ENCODE results near the gene MYO1F.
"Not testable (repeated sequence)": the region's sequence is repeated elsewhere in the genome, so short reads cannot be mapped to it uniquely, and the experiment has no call there.

The MYO1F gene

DNA sequence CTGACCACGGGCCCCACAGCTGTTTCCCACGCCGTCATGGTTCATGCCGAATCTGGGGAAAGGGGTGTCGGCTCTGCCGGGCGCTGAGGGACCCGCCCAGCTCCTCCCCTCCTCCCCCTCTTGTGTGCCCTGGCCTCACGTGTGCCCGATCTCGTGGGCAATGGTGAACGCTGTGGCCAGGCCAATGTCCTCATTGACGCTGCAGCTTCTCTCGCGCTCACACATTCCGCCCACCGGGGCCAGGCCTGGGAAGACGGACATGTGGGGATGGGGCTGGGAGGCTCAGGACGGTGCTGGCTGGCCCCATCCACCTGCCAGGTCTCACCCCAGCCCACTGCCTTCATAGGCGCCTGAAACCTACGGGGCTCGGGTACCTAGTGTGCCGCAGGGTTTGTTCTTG lies 18.9 kb upstream of the MYO1F start:
- DNase-seq: no peak

DNA sequence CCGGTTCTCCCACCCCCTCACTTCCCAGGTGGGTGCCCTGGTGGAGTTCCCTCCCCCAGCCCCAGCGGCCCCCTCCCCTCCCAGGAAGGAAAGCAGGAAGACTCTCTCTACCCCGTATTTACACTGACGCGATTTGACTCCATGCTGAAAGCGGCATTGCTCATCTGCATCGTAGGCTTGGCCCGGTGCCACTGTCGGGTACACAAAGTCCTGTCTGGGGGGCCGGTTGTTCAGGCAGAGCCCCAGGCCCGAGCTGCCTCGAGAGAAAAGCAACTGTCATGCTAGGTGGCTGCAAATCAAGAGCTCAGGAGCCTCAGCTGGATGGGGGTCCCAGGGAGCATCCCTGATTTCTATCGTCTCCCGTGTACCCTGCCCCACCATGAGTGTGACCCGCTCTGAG lies 18.4 kb upstream of the MYO1F start:
- DNase-seq: no peak

DNA sequence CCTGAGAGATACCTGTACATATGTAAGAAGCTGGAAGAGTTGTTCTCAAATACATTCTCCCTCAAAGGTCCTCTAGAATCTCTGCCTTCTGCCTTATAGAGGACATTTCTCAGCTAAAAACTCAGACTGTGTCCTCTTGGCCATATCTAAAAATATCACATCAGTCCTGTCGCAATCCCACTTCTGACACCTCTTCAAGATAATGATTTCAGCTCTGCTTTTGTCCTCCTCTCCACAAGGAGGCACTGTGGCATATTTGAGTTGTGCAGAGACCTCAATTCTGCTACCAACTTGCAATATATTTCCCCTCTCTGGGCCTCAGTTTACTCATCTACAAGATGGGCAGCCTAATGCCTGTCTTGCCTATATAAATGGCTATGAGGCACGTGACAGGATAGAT lies 16.7 kb upstream of the MYO1F start:
- DNase-seq: no peak

DNA sequence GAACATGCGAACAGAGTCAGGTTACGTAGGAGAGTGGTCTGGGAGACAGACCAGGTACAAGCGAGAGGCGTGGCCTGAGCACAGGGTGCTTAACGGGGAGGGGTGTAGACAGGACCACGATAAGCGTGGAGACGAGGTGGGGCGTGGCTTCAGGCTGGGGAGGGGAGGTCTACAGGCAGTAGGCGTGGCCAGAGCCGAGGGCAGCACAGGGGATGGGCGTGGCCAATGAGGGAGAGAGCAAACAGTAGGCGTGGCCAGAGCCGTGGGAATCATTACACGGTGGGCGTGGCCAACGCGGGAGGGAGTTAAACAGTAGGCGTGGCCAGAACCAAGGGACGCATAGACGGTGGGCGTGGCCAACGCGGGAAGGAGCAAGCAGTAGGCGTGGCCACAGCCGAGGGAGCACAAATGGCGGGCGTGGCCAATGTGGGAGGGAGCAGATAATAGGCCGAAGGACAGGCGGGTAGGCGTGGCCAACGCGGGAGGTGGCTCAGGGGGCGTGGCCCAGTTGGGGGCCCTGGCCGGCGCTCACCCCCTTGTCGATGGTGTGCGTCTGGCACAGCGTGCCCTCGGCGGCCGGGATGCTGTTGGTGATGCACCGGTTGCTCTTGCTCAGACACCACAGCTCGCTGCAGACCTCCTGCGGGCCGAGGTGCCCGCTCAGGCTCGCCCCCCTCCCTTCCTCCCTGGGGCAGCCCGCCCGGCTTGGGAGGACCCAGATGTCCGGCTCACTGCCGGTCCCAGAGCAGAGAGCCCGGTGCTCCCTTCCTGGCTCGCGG lies 15.2 kb upstream of the MYO1F start:
- DNase-seq: peak; percentile 80

DNA sequence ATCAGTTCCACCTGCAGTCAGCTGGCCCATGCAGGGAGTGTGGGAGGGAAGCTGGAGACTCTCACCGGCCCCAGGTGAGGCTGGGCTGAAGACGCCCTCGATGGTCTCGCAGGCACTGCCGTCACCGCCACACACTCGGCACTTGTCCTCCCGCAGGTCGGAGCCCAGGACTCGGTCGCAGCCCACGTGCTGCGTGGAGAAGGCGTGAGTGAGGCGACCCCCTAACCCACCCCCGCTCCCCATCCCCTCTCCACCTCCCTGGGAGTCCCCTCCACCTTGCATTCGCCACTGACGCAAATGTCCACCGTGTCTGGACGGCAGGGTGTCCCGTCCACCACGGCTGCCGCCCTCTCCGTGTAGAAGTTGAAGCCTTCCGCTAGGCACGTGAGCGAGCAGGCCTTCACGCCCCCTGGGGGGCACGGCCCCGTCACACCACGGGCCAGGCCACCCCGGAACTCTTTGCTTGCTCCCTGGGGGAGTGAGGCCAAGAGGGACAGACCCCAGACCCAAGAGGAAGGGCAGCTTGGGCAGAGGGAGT lies 12.0 kb upstream of the MYO1F start:
- DNase-seq: no peak

DNA sequence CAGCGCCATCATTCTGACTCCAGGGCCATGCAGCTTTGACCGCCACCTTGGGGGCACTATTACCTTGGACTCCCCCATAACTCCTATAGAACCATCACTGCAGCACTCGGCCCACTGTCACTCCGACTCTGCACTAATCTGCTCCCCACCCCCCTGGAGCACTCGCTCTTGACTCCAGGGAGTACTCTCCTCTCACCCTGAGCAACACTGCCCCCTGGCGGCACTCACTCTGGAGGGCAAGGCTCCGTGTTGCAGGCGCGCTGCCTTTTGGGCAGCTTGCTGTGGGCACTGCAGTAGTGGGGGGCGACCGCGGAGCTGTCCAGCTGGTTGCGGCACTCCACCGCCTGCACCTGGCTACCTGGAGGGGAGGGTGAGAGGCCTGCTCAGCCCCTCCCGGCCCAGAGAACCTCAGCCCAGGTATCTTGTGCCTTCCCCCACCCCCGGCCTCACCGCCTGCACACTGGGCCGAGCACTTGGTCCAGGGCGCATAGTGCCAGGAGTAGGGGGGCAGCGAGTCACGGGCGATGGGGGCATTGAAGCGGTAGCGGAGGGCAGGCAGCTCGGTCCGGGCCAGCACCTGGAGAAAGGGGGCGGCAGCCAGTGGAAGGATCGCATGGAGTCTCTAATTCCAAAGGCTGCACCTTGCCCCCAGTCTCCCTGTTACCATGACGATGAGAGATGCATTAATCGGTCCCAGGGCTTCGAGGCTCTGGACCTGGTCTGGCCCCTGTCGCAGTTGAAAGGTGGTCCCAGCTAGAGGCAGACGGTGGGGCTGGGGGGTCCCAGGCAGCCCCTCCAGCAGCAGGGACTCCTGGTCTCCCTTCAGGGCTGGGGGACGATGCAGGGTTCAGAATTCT lies 8.9 kb upstream of the MYO1F start:
- DNase-seq: no peak

DNA sequence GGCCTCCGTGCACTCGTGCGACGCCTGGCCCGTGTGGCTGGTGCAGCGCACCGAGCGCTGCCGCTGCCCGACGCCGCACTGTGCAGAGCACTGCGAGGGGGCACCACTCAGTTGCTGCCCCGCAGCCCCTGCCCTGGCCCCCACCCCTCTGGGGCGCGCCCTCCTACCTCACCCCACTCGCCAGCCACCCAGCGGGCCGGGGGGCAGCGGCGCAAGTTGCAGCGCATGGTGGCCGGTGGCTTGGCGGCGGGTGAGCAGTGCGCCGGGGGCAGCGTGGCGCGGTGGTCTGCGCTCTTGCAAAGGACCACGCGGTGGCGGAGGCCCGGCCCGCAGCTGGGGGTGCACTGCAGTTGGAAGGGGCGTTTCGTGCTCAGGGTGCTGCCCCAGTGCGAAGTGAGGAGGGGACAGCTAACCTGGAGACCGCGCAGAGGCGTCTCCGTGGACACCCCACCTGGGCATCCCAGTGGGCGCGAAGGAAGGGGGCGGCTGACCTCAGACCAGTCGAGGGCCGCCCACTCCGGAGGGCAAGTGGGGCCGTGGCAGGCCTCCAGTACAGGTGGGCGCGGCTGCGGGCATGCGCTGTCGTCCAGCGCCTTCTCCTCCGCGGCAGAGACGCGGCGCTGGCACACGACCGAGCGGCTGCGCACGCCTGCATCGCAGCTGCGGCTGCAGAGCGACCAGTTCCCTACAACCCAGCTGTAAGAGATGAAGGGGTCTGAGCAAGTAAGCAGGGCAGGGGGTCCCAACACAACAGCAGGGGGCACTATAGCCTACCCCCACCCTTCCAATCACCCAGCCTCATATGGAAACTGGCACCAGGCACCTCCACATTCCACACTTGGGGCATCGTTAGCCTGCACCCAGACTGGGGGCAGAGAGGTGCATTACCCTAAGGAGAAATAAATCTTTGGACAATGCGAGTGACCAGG lies 8.0 kb upstream of the MYO1F start:
- no peak for DNase-seq

DNA sequence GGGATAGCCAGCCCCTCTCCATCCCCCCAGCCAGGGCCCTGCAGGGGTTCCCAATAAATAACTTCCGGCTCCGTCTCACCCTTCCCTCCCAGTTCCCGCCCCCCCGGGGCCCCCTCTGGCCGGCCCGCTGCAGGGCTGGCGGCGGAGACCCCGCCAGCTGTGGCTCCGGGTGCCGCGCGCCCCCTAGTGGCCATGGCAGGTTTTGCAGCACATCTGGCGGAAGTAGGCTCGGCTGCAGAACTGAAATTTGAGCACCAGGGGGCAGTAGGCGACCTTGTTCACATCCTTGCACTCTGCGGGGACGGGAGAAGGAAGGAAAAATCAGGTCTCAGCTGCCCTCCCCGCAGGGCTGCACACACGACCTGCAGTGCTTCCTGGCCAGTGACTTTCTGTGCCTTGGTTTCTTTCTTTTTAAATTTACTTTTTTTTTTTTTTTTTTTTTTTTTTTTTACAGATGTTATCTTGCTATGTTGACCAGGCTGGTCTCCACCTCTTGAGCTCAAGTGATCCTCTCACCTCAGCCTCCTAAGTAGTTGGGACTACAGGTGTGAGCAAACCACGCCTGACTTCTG lies 3.6 kb upstream of the MYO1F start:
- peak; percentile 49 for DNase-seq

DNA sequence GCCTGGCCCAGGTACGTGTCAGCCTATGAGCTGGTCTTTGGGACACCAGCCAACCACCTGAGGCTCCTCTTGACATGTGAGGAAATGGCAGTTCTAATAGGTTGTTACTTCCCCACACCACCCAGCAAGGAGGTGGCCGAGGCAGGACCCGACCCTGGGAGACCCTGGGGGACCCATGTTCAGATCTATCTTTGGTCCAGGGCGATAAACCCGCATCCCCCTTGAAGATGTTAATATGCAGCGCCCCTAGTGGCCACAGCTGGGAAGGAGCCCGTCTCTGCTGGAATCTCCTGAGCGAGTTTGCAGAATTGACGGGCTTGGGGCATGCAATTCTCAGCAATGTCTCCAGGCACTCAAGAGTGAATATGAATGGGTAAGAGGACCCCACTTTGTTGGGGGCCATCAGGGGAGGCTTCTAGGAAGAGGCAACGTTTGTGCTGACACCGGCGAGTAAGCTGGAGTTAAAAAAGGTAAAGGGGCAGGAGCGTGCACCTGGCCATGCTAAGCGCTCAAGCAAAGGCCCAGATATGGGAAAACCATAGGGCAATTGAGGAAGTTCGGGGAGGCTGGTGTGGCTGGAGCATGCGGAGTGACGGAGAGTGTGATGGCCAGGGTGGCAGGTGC lies 1.5 kb upstream of the MYO1F start:
- DNase-seq: peak; percentile 39

DNA sequence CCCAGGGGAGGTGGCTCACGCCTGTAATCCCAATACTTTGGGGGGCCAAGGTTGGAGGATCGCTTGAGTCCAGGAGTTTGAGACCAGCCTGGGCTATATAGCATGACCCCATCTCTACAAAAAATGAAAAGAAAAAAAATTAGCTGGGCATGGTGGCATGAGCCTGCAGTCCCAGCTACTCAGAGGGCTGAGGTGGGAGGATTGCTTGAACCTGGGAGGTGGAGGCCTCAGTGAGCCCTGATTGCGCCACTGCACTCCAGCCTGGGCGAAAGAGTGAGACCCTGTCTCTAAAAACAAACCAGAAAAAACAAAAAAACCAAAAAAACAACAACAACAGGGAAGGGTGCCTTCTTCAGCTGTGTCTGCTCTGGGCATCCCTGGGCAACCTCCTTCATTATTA lies 499 bp upstream of the MYO1F start:
- no peak for DNase-seq

DNA sequence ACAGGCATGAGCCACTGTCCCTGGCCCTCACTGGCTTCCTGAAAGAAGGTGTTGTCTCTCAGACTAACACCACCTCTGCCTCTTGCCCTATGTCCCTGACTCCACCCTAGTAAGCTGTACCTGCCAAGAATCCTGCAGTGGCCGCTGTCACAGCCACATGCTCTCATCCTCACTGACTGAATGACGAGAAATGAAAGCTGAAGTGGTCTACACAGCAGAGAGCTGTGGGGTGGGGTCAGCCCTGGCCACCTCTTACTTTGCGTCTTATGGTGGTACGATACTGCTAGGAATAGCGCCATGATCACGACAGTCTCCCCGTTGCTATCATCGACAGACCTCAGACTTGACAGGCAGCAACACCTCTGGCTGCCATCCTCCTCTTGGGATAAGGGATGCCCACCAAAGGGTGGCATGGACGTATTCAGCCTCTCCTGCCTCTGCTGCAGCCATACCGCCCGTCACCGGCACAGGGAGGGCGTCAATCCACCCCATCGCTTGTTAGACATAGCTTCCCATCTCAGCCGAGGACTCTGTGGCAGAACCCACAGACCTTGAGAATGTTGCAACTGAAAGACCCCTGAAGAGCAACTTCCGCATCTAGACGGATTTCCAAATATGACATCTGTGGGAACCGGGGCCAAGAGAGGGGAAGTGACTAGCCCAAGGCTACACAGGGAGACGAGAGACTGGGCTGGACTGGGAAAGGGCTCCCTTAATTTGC lies 809 bp downstream of the MYO1F start:
- peak; percentile 23 for DNase-seq

DNA sequence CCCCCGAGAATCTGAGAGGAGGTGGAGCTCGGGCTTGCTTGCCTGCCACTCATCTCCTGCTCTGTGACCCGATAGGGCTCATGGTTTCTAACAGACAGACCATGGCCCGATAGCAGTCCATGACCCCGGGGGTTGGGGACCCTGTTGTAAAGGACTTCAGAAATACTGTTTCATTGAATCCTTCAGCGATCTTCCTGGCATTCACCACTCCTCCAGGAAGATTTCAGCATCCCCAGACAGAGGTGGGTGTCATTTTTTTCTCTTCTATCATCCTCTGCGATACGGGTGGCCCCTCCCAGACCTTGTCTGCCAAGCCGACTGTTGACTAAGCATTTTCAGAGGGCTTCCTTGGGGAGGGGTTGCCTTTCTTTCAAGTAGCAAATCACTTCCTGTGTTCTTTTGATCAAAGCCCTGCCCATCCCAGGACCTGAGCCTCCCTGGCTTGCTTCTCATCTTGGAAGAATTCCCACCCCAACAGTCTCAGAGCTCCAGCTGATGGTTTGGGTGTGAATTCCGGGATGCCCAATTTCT lies 1.7 kb downstream of the MYO1F start:
- no peak for DNase-seq

DNA sequence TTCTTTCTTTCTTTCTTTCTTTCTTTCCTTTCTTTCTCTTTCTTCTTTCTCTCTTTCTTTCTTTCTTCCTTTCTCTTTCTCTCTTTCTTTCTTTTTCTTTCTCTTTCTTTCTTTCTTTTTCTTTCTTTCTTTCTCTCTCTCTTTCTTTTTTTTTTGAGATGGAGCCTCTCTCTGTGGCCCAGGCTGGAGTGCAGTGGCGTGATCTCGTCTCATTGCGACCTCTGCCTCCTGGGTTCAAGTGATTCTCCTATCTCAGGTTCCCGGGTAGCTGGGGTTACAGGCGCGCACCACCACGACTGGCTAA lies 2.7 kb downstream of the MYO1F start:
- not testable (repeated sequence) for DNase-seq

DNA sequence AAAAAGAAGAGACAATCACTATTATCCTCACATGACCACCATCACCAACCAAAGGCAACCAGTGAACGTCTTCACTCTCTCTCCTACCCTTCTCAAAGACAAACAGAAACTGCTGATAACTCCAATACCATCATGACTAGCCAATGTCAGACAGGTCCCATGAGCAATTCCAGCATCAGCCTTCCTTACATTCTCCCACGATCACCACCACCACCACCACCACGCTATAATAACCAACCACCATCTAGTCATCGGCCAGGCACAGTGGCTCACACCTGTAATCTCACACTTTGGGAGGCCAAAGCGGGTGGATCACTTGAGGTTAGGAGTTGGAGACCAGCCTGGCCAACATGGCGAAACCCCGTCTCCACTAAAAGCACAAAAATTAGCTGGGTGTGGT lies 3.9 kb downstream of the MYO1F start:
- DNase-seq: no peak

DNA sequence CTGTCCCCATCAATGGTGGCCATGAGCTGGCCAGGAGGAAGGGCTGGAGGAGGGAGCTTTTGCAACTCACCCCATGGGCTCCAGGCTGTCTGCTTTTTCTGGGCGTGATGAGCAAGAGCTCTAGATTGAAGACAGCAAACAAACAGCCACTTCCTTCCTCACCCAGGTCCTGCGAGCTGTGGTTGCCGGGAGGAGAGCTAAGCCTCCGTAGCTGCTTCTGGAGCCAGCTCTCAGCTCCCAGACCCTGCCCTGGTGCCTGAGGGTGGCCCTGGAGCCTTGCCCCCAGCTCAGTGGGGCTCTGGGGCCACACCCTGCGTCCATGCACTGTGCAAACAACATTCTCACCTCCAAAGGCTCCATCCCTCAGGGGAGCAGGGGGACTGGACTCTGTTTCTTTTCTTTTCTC lies 6.2 kb downstream of the MYO1F start:
- peak; percentile 78 for DNase-seq

DNA sequence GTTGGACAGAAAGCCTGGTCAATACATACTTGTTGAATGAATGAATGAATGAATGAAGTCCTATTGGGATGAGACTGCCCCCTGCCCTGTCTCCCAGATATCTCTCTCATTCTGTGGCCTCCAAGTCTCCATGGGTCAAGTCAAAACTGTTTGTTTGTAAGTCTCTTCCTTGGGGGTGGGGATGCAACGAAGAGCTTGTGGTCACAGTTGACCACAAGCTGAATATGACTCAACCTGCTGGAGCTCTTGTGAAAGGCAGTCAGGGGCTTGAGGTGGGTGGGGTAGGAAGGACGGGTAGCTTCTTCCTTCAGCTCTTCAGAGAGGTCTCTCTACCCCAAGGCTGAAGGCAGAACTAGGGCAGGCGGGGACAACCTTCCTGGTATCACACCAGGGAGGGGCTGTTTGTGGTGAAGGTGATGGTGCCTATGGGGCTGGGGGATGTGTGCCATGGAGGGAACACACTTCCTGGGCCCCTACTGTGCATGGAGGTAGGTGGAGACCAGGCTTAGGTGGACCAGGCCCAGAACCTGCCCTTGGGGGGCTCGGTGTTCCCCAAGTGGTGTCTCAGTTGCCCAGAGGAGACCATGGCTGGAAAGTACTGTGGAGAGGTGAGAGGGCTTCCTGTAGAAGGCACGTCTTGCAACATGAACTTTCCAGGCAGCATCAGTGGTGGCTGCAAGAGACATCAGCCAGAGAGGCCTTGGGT lies 8.0 kb downstream of the MYO1F start:
- peak; percentile 83 for DNase-seq

DNA sequence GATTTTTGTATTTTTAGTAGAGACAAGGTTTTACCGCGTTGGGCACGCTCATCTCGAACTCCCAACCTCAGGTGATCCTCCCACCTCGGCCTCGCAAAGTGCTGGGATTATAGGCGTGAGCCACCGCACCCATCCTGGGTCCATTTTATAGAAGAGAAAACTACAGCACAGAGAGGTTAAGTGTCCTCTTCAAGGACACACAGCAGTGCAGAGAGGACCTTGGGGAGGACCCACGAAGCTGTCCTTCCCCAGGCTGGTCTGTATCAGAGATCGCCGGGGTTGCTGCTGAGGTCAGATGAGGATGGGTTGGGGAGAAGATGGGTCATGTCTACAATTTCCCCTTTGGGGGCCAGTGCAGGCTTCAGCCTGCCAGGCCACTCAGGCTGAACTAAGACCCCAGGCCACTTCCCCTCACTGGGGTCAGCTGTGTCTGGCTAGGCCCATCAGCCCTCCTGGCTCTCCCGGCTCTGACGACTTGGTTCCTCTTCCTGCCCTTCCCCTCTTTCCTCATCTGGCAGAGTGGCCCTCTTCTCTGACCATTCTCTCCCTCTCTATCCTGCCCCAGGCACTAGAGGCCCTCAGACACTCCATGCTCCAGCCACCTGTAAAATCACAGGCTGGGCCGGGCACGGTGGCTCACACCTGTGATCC lies 9.6 kb downstream of the MYO1F start:
- DNase-seq: no peak

DNA sequence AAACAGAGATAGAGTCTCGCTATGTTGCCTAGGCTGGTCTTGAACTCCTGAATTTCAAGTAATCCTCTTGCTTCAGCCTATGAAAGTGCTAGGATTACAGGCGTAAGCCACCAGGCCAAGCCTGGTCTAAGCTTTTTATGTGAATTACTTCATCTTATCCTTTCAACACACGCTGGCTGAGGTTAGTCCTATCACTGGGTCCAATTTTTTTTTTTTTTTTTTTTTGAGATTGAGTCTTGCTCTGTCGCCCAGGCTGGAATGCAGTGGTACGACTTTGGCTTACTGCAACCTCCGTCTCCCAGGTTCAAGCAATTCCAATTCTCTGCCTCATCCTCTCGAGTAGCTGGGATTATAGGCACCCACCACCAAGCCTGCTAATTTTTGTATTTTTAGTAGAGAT lies 10.4 kb downstream of the MYO1F start:
- DNase-seq: no peak

DNA sequence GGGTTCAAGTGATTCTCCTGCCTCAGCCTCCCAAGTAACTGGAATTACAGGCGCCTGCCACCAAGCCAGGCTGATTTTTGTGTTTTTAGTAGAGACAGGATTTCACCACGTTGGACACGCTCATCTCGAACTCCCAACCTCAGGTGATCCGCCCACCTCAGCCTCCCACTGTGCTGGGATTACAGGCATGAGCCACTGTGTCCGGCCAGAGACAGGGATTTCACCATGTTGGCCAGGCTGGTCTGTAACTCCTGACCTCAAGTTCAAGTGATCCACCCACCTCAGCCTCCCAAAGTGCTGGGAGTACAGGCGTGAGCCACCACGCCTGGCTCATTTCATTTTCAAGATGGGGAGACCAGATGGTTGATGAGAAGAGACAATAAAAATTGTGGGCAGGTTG lies 12.4 kb downstream of the MYO1F start:
- DNase-seq: not testable (repeated sequence)
